Thoracic aorta (tissue), 2 donors: ENCODE results near the gene RUNX2. TPM values are rescaled to one million over a fixed set of nuclear protein-coding genes. Genes with fewer than 3 reads are reported as not detected.
A peak's percentile ranks its signal among the peaks of the same experiment; 100 is the strongest.
"Not testable (repeated sequence)": the region's sequence is repeated elsewhere in the genome, so short reads cannot be mapped to it uniquely, and the experiment has no call there.

Source experiments
- ATAC-seq: fragments of 150-250 bp; one replicate; pipeline ENCODE4 v1.8.0; 2017; ENCODE audit warnings: low read depth; ENCODE audit not compliant: insufficient number of reproducible peaks, low FRiP score
- DNase-seq: peaks from one replicate; pipeline ENCODE4 v3.0.0-alpha.2; 2020; ENCODE audit warnings: low spot score
- H3K27ac ChIP-seq, 2 donors: fragments of 200-600 bp; sonication (generic); 1 replicate in 1 of 2; 2 replicates in 1 of 2; pipeline ENCODE4 v1.5.1; 2016; ENCODE audit warnings: mild to moderate bottlenecking in 2 of 2, moderate library complexity in 2 of 2
- H3K27me3 ChIP-seq: fragments of 200-600 bp; sonication (generic); replicated peaks from 2 replicates; pipeline ENCODE4 v1.6.0; 2016; ENCODE audit warnings: mild to moderate bottlenecking; ENCODE audit not compliant: insufficient read depth
- H3K36me3 ChIP-seq: fragments of 200-600 bp; sonication (generic); one replicate; pipeline ENCODE4 v1.5.1; 2016
- H3K4me1 ChIP-seq, 2 donors: fragments of 200-600 bp; sonication (generic); 1 replicate in 1 of 2; 2 replicates in 1 of 2; pipeline versions ENCODE4 v1.5.1 to v1.6.0; 2016; ENCODE audit warnings: low read depth in 2 of 2, mild to moderate bottlenecking in 1 of 2; ENCODE audit not compliant: control insufficient read depth in 1 of 2
- H3K4me3 ChIP-seq: fragments of 200-600 bp; sonication (generic); 2 replicates; pipeline ENCODE4 v1.5.1; 2016; ENCODE audit warnings: mild to moderate bottlenecking
- H3K9me3 ChIP-seq: fragments of 200-600 bp; sonication (generic); 2 replicates; pipeline ENCODE4 v1.5.1; 2016
- CTCF ChIP-seq: fragments of 200-600 bp; sonication (generic); IDR thresholded peaks from one replicate; pipeline ENCODE4 v1.5.1; 2019; ENCODE audit warnings: antibody characterized with exemption
- total RNA-seq, 2 donors: library from RNA; depleted of rRNA; stranded (reverse); fragments of >200 nt; gene quantifications; one replicate each; pipeline versions ENCODE4 v1.1.0 to v1.2.3, GENCODE V29; 2016

The RUNX2 gene
- 1 to 10 TPM; 3.2 to 7.9 TPM for total RNA-seq

DNA sequence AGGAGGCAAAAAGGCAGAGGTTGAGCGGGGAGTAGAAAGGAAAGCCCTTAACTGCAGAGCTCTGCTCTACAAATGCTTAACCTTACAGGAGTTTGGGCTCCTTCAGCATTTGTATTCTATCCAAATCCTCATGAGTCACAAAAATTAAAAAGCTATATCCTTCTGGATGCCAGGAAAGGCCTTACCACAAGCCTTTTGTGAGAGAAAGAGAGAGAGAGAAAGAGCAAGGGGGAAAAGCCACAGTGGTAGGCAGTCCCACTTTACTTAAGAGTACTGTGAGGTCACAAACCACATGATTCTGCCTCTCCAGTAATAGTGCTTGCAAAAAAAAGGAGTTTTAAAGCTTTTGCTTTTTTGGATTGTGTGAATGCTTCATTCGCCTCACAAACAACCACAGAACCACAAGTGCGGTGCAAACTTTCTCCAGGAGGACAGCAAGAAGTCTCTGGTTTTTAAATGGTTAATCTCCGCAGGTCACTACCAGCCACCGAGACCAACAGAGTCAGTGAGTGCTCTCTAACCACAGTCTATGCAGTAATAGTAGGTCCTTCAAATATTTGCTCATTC is at the start of gene RUNX2:
Gene RUNX2, plus strand, starts transcription at position 375 of the 567 bp plus-strand sequence. CDS start 397 bp downstream, outside the sequence.
- DNase-seq = no peak
- H3K36me3 ChIP-seq = no peaks in the 10 kb centered on the region
- TF ChIP-seq CTCF = no peak
- H3K27me3 ChIP-seq = no peaks in the 10 kb centered on the region
- ATAC-seq = peak; percentile 55
- H3K4me3 ChIP-seq = peak within 1 kb of the TSS; percentile 41
- no peak within 1 kb of the TSS for H3K27ac ChIP-seq
- peaks cover 6 to 7% of the 10 kb centered on the region in 2 donors for H3K4me1 ChIP-seq
- H3K9me3 ChIP-seq = no peaks in the 10 kb centered on the region

DNA sequence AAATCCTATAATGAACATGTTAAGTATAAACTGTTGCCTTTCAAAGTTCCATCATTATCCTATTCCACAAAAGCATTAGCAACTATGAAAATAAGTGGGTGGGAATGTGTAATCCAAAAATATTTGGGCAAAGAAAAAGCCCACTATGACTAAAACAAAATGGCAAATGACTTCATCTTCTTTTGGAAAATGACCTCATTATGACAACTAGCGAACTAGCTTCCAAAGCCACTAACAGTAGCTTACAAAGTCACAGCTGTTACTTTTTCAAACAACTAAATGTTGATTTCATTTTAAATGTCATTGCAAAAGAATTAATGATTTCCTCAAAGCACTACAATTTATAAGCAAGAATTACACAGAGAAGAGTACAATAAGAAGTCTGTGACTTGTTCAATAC is 49.8 kb upstream of the RUNX2 start:
- no peak overlapping the region for H3K27ac ChIP-seq
- no peak for TF ChIP-seq CTCF
- H3K4me1 ChIP-seq = no peaks in the 10 kb centered on the region
- ATAC-seq (no peak), DNase-seq (no peak)
- H3K36me3 ChIP-seq = no peaks in the 10 kb centered on the region
- H3K9me3 ChIP-seq = no peaks in the 10 kb centered on the region
- no peaks in the 10 kb centered on the region for H3K27me3 ChIP-seq
- no peak overlapping the region for H3K4me3 ChIP-seq

GRCh38 chr6:45286707-45287106 is 41.4 kb upstream of the RUNX2 start:
- DNase-seq, H3K9me3 ChIP-seq, H3K4me3 ChIP-seq, H3K36me3 ChIP-seq, ATAC-seq, H3K4me1 ChIP-seq, H3K27ac ChIP-seq, H3K27me3 ChIP-seq: not testable (repeated sequence)

- Histone ChIP-seq H3K27ac (no peak overlapping the region), H3K4me1 (no peaks in the 10 kb centered on the region), H3K9me3 (no peaks in the 10 kb centered on the region), H3K27me3 (no peaks in the 10 kb centered on the region), H3K36me3 (no peaks in the 10 kb centered on the region), H3K4me3 (no peak overlapping the region)
- ATAC-seq (no peak), DNase-seq (no peak)
- TF ChIP-seq CTCF = no peak
These were observed 38.2 kb upstream of the RUNX2 start for GRCh38 chr6:45289751-45290514.

DNA sequence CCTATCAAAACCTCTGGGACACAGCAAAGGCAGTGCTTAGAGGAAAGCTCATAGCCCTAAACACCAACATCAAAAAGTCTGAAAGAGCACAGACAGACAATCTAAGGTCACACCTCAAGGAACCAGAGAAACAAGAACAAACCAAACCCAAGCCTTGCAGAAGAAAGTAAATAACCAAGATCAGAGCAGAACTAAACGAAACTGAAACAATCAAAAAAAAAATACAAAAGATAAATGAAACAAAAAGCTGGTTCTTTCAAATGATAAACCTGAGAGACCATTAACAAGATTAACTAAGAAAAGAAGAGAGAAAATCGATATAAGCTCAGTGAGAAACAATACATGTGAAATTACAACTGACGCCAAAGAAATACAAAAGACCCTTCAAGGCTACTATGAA is 34.8 kb upstream of the RUNX2 start:
- DNase-seq = no peak
- no peaks in the 10 kb centered on the region for H3K4me1 ChIP-seq
- ATAC-seq = no peak

GRCh38 chr6:45294065-45294701 is 33.9 kb upstream of the RUNX2 start:
- H3K9me3 ChIP-seq, H3K36me3 ChIP-seq, H3K4me3 ChIP-seq, H3K4me1 ChIP-seq, ATAC-seq, H3K27me3 ChIP-seq, H3K27ac ChIP-seq, DNase-seq: not testable (repeated sequence)

More for the DNA sequence above, 34.8 kb upstream of the RUNX2 start:
- no peaks in the 10 kb centered on the region for H3K36me3 ChIP-seq
- no peak overlapping the region for H3K27ac ChIP-seq
- TF ChIP-seq CTCF = no peak
- H3K9me3 ChIP-seq = no peaks in the 10 kb centered on the region
- no peaks in the 10 kb centered on the region for H3K27me3 ChIP-seq
- H3K4me3 ChIP-seq = no peak overlapping the region
